ENCODE results near the gene MED22. TPM values are rescaled to one million over a fixed set of nuclear protein-coding genes. Genes with fewer than 3 reads are reported as not detected.
"Not testable (repeated sequence)": the region's sequence is repeated elsewhere in the genome, so short reads cannot be mapped to it uniquely, and the experiment has no call there.

MED22 gene
- total RNA-seq, 3 donors from 2014 or later (not counting 1 experiment from before 2014, with no cell fraction given): 23.8 to 37.0 (median 28.1) TPM

- 92% methylated on average over 13 of the region's 13 CpGs for WGBS (ENCODE audit: insufficient coverage)
- no peaks in the 10 kb centered on the region for H3K27me3 ChIP-seq (ENCODE audit: control insufficient read depth, insufficient read depth, low read length)
- no peak overlapping the region for H3K27ac ChIP-seq (ENCODE audit: low read length)
- H3K4me3 Mint-ChIP-seq: no peak overlapping the region
- no peak overlapping the region for H3K4me3 ChIP-seq (ENCODE audit: low read length)
- no peaks in the 10 kb centered on the region for H3K9me3 ChIP-seq (ENCODE audit: control insufficient read depth, insufficient read depth, low read length)
- H3K27ac Mint-ChIP-seq: no peak overlapping the region
- no peaks in the 10 kb centered on the region for H3K36me3 ChIP-seq (ENCODE audit: control insufficient read depth, insufficient read depth, low read length)
- H3K4me1 Mint-ChIP-seq: no peaks in the 10 kb centered on the region
- no peak for DNase-seq
- TF ChIP-seq, protein P1, sequence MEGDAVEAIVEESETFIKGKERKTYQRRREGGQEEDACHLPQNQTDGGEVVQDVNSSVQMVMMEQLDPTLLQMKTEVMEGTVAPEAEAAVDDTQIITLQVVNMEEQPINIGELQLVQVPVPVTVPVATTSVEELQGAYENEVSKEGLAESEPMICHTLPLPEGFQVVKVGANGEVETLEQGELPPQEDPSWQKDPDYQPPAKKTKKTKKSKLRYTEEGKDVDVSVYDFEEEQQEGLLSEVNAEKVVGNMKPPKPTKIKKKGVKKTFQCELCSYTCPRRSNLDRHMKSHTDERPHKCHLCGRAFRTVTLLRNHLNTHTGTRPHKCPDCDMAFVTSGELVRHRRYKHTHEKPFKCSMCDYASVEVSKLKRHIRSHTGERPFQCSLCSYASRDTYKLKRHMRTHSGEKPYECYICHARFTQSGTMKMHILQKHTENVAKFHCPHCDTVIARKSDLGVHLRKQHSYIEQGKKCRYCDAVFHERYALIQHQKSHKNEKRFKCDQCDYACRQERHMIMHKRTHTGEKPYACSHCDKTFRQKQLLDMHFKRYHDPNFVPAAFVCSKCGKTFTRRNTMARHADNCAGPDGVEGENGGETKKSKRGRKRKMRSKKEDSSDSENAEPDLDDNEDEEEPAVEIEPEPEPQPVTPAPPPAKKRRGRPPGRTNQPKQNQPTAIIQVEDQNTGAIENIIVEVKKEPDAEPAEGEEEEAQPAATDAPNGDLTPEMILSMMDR (IDR thresholded peaks at IDR 0.05): no peak
- no peaks in the 10 kb centered on the region for H3K36me3 Mint-ChIP-seq
- H3K27me3 Mint-ChIP-seq (ENCODE audit: low read depth in 2 of 2): no peaks in the 10 kb centered on the region
- intact Hi-C loops (cut with micrococcal nuclease): no loop called here
- ATAC-seq: no peak
- no peaks in the 10 kb centered on the region for H3K4me1 ChIP-seq (ENCODE audit: control insufficient read depth, insufficient read depth, low read length)
- no peaks in the 10 kb centered on the region for H3K9me3 Mint-ChIP-seq
Measured at GRCh38 chr9:133320421-133320881, 27.5 kb downstream of the MED22 start.

DNA sequence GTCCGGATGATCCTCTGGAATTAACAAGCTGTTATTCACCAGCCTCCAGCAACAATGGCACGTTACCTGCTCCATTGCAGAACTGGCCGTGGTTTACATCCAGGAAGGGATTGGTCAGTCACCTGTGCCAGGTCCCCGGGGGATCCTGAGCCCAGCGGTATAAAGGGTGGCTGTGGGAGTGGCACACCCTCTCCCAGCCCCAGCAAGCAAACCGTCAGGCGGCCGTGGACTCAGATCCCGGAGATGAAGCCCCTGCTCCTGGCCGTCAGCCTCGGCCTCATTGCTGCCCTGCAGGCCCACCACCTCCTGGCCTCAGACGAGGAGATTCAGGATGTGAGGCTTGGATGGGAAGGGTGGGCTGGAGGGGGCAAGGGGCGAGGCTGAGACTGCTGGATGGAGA lies 30.4 kb downstream of the MED22 start:
- intact Hi-C loops (cut with micrococcal nuclease); DNase-seq; H3K9me3 ChIP-seq (ENCODE audit: control insufficient read depth, insufficient read depth, low read length); H3K27ac ChIP-seq (ENCODE audit: low read length); H3K27ac Mint-ChIP-seq; H3K4me1 Mint-ChIP-seq; ATAC-seq; H3K27me3 ChIP-seq (ENCODE audit: control insufficient read depth, insufficient read depth, low read length); H3K36me3 ChIP-seq (ENCODE audit: control insufficient read depth, insufficient read depth, low read length); H3K4me3 Mint-ChIP-seq; H3K36me3 Mint-ChIP-seq; H3K4me3 ChIP-seq (ENCODE audit: low read length); H3K4me1 ChIP-seq (ENCODE audit: control insufficient read depth, insufficient read depth, low read length); H3K27me3 Mint-ChIP-seq (ENCODE audit: low read depth in 2 of 2); H3K9me3 Mint-ChIP-seq: not testable (repeated sequence)
- WGBS (ENCODE audit: insufficient coverage): 95% methylated on average over 11 of the region's 13 CpGs

GRCh38 chr9:133315997-133316396 lies 31.9 kb downstream of the MED22 start:
- Mint-ChIP-seq H3K4me3 (no peak overlapping the region), H3K27ac (no peak overlapping the region), H3K27me3 (ENCODE audit: low read depth in 2 of 2) (no peaks in the 10 kb centered on the region), H3K36me3 (no peaks in the 10 kb centered on the region), H3K9me3 (no peaks in the 10 kb centered on the region), H3K4me1 (no peaks in the 10 kb centered on the region)
- H3K27me3 ChIP-seq (ENCODE audit: control insufficient read depth, insufficient read depth, low read length): no peaks in the 10 kb centered on the region
- no peak overlapping the region for H3K4me3 ChIP-seq (ENCODE audit: low read length)
- H3K9me3 ChIP-seq (ENCODE audit: control insufficient read depth, insufficient read depth, low read length): no peaks in the 10 kb centered on the region
- no peaks in the 10 kb centered on the region for H3K36me3 ChIP-seq (ENCODE audit: control insufficient read depth, insufficient read depth, low read length)
- 90% methylated on average over 2 of the region's 2 CpGs for WGBS (ENCODE audit: insufficient coverage)
- TF ChIP-seq, protein P1 (IDR thresholded peaks at IDR 0.05): no peak
- H3K4me1 ChIP-seq (ENCODE audit: control insufficient read depth, insufficient read depth, low read length): no peaks in the 10 kb centered on the region
- ATAC-seq: no peak
- no peak overlapping the region for H3K27ac ChIP-seq (ENCODE audit: low read length)
- intact Hi-C loops (cut with micrococcal nuclease): no loop called here
- DNase-seq: no peak

- Mint-ChIP-seq H3K4me3 (no peak overlapping the region), H3K9me3 (no peaks in the 10 kb centered on the region), H3K36me3 (no peaks in the 10 kb centered on the region), H3K4me1 (no peaks in the 10 kb centered on the region), H3K27ac (no peak overlapping the region), H3K27me3 (ENCODE audit: low read depth in 2 of 2) (peaks cover 8 to 9% of the 10 kb centered on the region in 2 donors)
- H3K9me3 ChIP-seq (ENCODE audit: control insufficient read depth, insufficient read depth, low read length): no peaks in the 10 kb centered on the region
- TF ChIP-seq, protein P1 (IDR thresholded peaks at IDR 0.05): no peak
- H3K36me3 ChIP-seq (ENCODE audit: control insufficient read depth, insufficient read depth, low read length): no peaks in the 10 kb centered on the region
- no peaks in the 10 kb centered on the region for H3K27me3 ChIP-seq (ENCODE audit: control insufficient read depth, insufficient read depth, low read length)
- H3K4me3 ChIP-seq (ENCODE audit: low read length): no peak overlapping the region
- ATAC-seq (no peak), DNase-seq (no peak)
- H3K4me1 ChIP-seq (ENCODE audit: control insufficient read depth, insufficient read depth, low read length): no peaks in the 10 kb centered on the region
- no peak overlapping the region for H3K27ac ChIP-seq (ENCODE audit: low read length)
- WGBS (ENCODE audit: insufficient coverage): 88% methylated on average over 6 of the region's 6 CpGs
- intact Hi-C loops (cut with micrococcal nuclease): no loop called here
Measured at GRCh38 chr9:133309608-133310007, 38.3 kb downstream of the MED22 start.

All from natural killer cell (primary cell).